ENCODE results near the gene APLP2. TPM values are rescaled to one million over a fixed set of nuclear protein-coding genes. Genes with fewer than 3 reads are reported as not detected.
A peak's percentile ranks its signal among the peaks of the same experiment; 100 is the strongest.

APLP2 gene
- total and polyA plus RNA-seq, 3 experiments from 2014 or later = 58.5 to 60.1 (median 58.8) TPM

GRCh38 chr11:130144861-130145281 is 75.2 kb downstream of the APLP2 start:
- peak overlapping the region in 5 of 8 donors; percentile 2 to 83 (median 24) for H3K27ac Mint-ChIP-seq
- ChIA-PET POLR2A (no interaction called here), CTCF (interaction anchor here (1.4 to 2.8 kb wide), 2 partner anchors 13 to 219 kb away, joined by 4 to 10 read pairs; no protein-coding TSS in a partner anchor)
- Histone ChIP-seq H3K27ac (ENCODE audit: low read depth, low read length) (no peak overlapping the region), H3K4me1 (ENCODE audit: insufficient read depth, low read length) (peaks cover 9% of the 10 kb centered on the region), H3K27me3 (ENCODE audit: insufficient read depth, low read length, poor library complexity, severe bottlenecking) (no peaks in the 10 kb centered on the region), H3K4me3 (ENCODE audit: low read length) (no peak overlapping the region), H3K9me3 (ENCODE audit: low read length) (no peaks in the 10 kb centered on the region), H3K36me3 (ENCODE audit: insufficient read depth, low read length) (peaks cover 5% of the 10 kb centered on the region)
- peaks cover 0 to 52% (median 12%) of the 10 kb centered on the region in 3 donors for H3K36me3 Mint-ChIP-seq
- H3K9me3 Mint-ChIP-seq = no peaks in the 10 kb centered on the region
- peaks cover 11 to 19% (median 12%) of the 10 kb centered on the region in 3 donors for H3K4me1 Mint-ChIP-seq
- peaks cover 0 to 2% of the 10 kb centered on the region in 2 donors for H3K27me3 Mint-ChIP-seq
- DNase-seq = no peak
- H3K4me3 Mint-ChIP-seq = no peak overlapping the region

GRCh38 chr11:130145311-130145812 is 75.7 kb downstream of the APLP2 start:
- no peak overlapping the region for H3K4me3 Mint-ChIP-seq
- no peak for DNase-seq

GRCh38 chr11:130145975-130146776 is 76.5 kb downstream of the APLP2 start:
- Histone ChIP-seq H3K27ac (ENCODE audit: low read depth, low read length) (no peak overlapping the region), H3K4me3 (ENCODE audit: low read length) (no peak overlapping the region), H3K4me1 (ENCODE audit: insufficient read depth, low read length) (peaks cover 9% of the 10 kb centered on the region), H3K9me3 (ENCODE audit: low read length) (no peaks in the 10 kb centered on the region), H3K36me3 (ENCODE audit: insufficient read depth, low read length) (peaks cover 5% of the 10 kb centered on the region), H3K27me3 (ENCODE audit: insufficient read depth, low read length, poor library complexity, severe bottlenecking) (no peaks in the 10 kb centered on the region)
- Mint-ChIP-seq H3K27me3 (peaks cover under 1 to 2% of the 10 kb centered on the region in 2 donors), H3K9me3 (no peaks in the 10 kb centered on the region), H3K4me1 (peaks cover 11 to 19% (median 12%) of the 10 kb centered on the region in 3 donors), H3K36me3 (peaks cover 0 to 41% (median 8%) of the 10 kb centered on the region in 3 donors), H3K4me3 (peak overlapping the region in 3 of 7 donors; percentile 33 to 64 (median 62)), H3K27ac (peak overlapping the region in 7 of 8 donors; percentile 27 to 96 (median 79))
- ChIA-PET CTCF (interaction anchor here (1.1 to 2.8 kb wide), 5 partner anchors 10 to 223 kb away, joined by 3 to 10 read pairs (median 4); partner anchors contain the start of gene APLP2), POLR2A (no interaction called here)
- DNase-seq = peak in 1 of 5 donors; percentile 11

More at GRCh38 chr11:130145311-130145812, 75.7 kb downstream of the APLP2 start:
- no peak overlapping the region for H3K27ac ChIP-seq (ENCODE audit: low read depth, low read length)
- H3K27ac Mint-ChIP-seq = peak overlapping the region in 5 of 8 donors; percentile 15 to 83 (median 56)
- CTCF ChIA-PET = interaction anchor here (1.1 to 2.8 kb wide), 3 partner anchors 13 to 219 kb away, joined by 3 to 10 read pairs (median 4); partner anchors contain the start of gene APLP2
- no peak overlapping the region for H3K4me3 ChIP-seq (ENCODE audit: low read length)
- H3K36me3 ChIP-seq (ENCODE audit: insufficient read depth, low read length) = peaks cover 5% of the 10 kb centered on the region
- H3K27me3 ChIP-seq (ENCODE audit: insufficient read depth, low read length, poor library complexity, severe bottlenecking) = no peaks in the 10 kb centered on the region
- H3K36me3 Mint-ChIP-seq = peaks cover 0 to 47% (median 8%) of the 10 kb centered on the region in 3 donors
- peaks cover 0 to 2% of the 10 kb centered on the region in 2 donors for H3K27me3 Mint-ChIP-seq
- no peaks in the 10 kb centered on the region for H3K9me3 ChIP-seq (ENCODE audit: low read length)
- POLR2A ChIA-PET = no interaction called here
- peaks cover 11 to 19% (median 12%) of the 10 kb centered on the region in 3 donors for H3K4me1 Mint-ChIP-seq
- H3K4me1 ChIP-seq (ENCODE audit: insufficient read depth, low read length) = peaks cover 9% of the 10 kb centered on the region
- no peaks in the 10 kb centered on the region for H3K9me3 Mint-ChIP-seq

GRCh38 chr11:130146796-130147195 is 77.1 kb downstream of the APLP2 start:
- DNase-seq = peak in 1 of 5 donors; percentile 18

GRCh38 chr11:130148796-130149326 is 79.2 kb downstream of the APLP2 start:
- H3K27ac Mint-ChIP-seq = no peak overlapping the region
- no peak for DNase-seq
- H3K4me3 ChIP-seq (ENCODE audit: low read length) = no peak overlapping the region
- CTCF ChIA-PET = no interaction called here
- peak overlapping the region in 1 of 7 donors; percentile 1 for H3K4me3 Mint-ChIP-seq
- H3K4me1 Mint-ChIP-seq = peaks cover 11 to 19% (median 12%) of the 10 kb centered on the region in 3 donors
- peaks cover 0 to 16% (median 8%) of the 10 kb centered on the region in 3 donors for H3K36me3 Mint-ChIP-seq
- no peaks in the 10 kb centered on the region for H3K9me3 ChIP-seq (ENCODE audit: low read length)
- H3K27me3 Mint-ChIP-seq = peaks cover 2 to 9% of the 10 kb centered on the region in 2 donors
- H3K4me1 ChIP-seq (ENCODE audit: insufficient read depth, low read length) = peaks cover 9% of the 10 kb centered on the region
- H3K27ac ChIP-seq (ENCODE audit: low read depth, low read length) = no peak overlapping the region
- H3K36me3 ChIP-seq (ENCODE audit: insufficient read depth, low read length) = peaks cover 5% of the 10 kb centered on the region
- POLR2A ChIA-PET = no interaction called here
- H3K9me3 Mint-ChIP-seq = no peaks in the 10 kb centered on the region
- no peaks in the 10 kb centered on the region for H3K27me3 ChIP-seq (ENCODE audit: insufficient read depth, low read length, poor library complexity, severe bottlenecking)

More at GRCh38 chr11:130146796-130147195, 77.1 kb downstream of the APLP2 start:
- ChIA-PET CTCF (interaction anchor here (1.1 to 2.8 kb wide), 3 partner anchors 10 to 224 kb away, joined by 3 to 10 read pairs (median 5); no protein-coding TSS in a partner anchor), POLR2A (no interaction called here)
- Mint-ChIP-seq H3K4me3 (peak overlapping the region in 5 of 7 donors; percentile 0 to 64 (median 33)), H3K36me3 (peaks cover 0 to 35% (median 8%) of the 10 kb centered on the region in 3 donors), H3K27ac (peak overlapping the region; percentile 8 to 96 (median 72)), H3K27me3 (peaks cover 2 to 4% of the 10 kb centered on the region in 2 donors), H3K4me1 (peaks cover 11 to 19% (median 12%) of the 10 kb centered on the region in 3 donors), H3K9me3 (no peaks in the 10 kb centered on the region)
- H3K4me3 ChIP-seq (ENCODE audit: low read length) = no peak overlapping the region
- H3K27me3 ChIP-seq (ENCODE audit: insufficient read depth, low read length, poor library complexity, severe bottlenecking) = no peaks in the 10 kb centered on the region
- no peaks in the 10 kb centered on the region for H3K9me3 ChIP-seq (ENCODE audit: low read length)
- H3K27ac ChIP-seq (ENCODE audit: low read depth, low read length) = no peak overlapping the region
- H3K36me3 ChIP-seq (ENCODE audit: insufficient read depth, low read length) = peaks cover 5% of the 10 kb centered on the region
- H3K4me1 ChIP-seq (ENCODE audit: insufficient read depth, low read length) = peaks cover 9% of the 10 kb centered on the region

GRCh38 chr11:130150790-130151189 is 81.1 kb downstream of the APLP2 start:
- Histone ChIP-seq H3K9me3 (ENCODE audit: low read length) (no peaks in the 10 kb centered on the region), H3K4me3 (ENCODE audit: low read length) (no peak overlapping the region), H3K36me3 (ENCODE audit: insufficient read depth, low read length) (no peaks in the 10 kb centered on the region), H3K4me1 (ENCODE audit: insufficient read depth, low read length) (peaks cover 9% of the 10 kb centered on the region), H3K27ac (ENCODE audit: low read depth, low read length) (no peak overlapping the region), H3K27me3 (ENCODE audit: insufficient read depth, low read length, poor library complexity, severe bottlenecking) (no peaks in the 10 kb centered on the region)
- CTCF ChIA-PET = no interaction called here
- H3K27ac Mint-ChIP-seq = no peak overlapping the region
- POLR2A ChIA-PET = no interaction called here
- peaks cover 0 to 2% (median 0%) of the 10 kb centered on the region in 3 donors for H3K36me3 Mint-ChIP-seq
- no peak overlapping the region for H3K4me3 Mint-ChIP-seq
- no peaks in the 10 kb centered on the region for H3K9me3 Mint-ChIP-seq
- H3K4me1 Mint-ChIP-seq = peaks cover 7 to 19% (median 11%) of the 10 kb centered on the region in 3 donors
- no peak for DNase-seq
- H3K27me3 Mint-ChIP-seq = peaks cover 5 to 15% of the 10 kb centered on the region in 2 donors

GRCh38 chr11:130151196-130151595 is 81.5 kb downstream of the APLP2 start:
- no peak overlapping the region for H3K4me3 ChIP-seq (ENCODE audit: low read length)

More at GRCh38 chr11:130151196-130151595, 81.5 kb downstream of the APLP2 start:
- Mint-ChIP-seq H3K4me1 (peaks cover 7 to 16% (median 9%) of the 10 kb centered on the region in 3 donors), H3K27ac (no peak overlapping the region), H3K9me3 (no peaks in the 10 kb centered on the region), H3K27me3 (peaks cover 5 to 17% of the 10 kb centered on the region in 2 donors), H3K36me3 (peaks cover 0 to 2% (median 0%) of the 10 kb centered on the region in 3 donors), H3K4me3 (no peak overlapping the region)
- ChIA-PET CTCF (no interaction called here), POLR2A (no interaction called here)
- peaks cover 9% of the 10 kb centered on the region for H3K4me1 ChIP-seq (ENCODE audit: insufficient read depth, low read length)
- H3K9me3 ChIP-seq (ENCODE audit: low read length) = no peaks in the 10 kb centered on the region
- H3K36me3 ChIP-seq (ENCODE audit: insufficient read depth, low read length) = no peaks in the 10 kb centered on the region
- DNase-seq = no peak
- no peak overlapping the region for H3K27ac ChIP-seq (ENCODE audit: low read depth, low read length)
- H3K27me3 ChIP-seq (ENCODE audit: insufficient read depth, low read length, poor library complexity, severe bottlenecking) = no peaks in the 10 kb centered on the region

Measured in CD8-positive, alpha-beta memory T cell (primary cell).